ENCODE measurements around the gene KIRREL3. TPM values are rescaled to one million over a fixed set of nuclear protein-coding genes. Genes with fewer than 3 reads are reported as not detected.

The KIRREL3 gene
- polyA plus RNA-seq, 1 experiment, result 2.3 TPM

DNA sequence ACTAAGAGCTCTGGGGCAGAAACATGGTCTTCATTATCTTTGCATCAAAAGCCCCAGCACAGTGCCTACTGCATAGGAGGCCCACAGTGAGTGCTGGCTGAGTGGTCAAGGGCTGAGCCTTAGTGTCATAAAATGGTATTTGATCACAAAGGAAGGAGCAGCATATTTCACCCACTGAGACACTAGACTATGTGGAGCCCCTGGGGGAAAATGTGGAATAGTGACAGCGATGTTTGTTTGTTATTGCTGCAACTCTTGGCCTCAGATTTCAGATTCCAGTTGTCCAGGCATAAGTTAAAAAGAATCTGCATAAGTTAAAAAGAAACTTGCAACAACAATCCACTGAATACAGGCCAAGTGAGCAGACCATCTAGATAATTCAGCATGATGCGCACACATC lies 7.0 kb downstream of the KIRREL3 start:
- Histone ChIP-seq H3K27ac (ENCODE audit: low read depth, low read length) (peak overlapping the region; percentile 99), H3K4me3 (ENCODE audit: low read depth, low read length) (no peak overlapping the region), H3K9me3 (ENCODE audit: control insufficient read depth, insufficient read depth, low read length) (no peaks in the 10 kb centered on the region), H3K27me3 (ENCODE audit: control insufficient read depth, insufficient read depth, low read length) (no peaks in the 10 kb centered on the region)
- POLR2A ChIA-PET, result no interaction called here
- DNase-seq (ENCODE audit: low read depth, low spot score), result no peak
- CTCF ChIA-PET, result interaction anchor here (6.5 to 6.8 kb wide), 2 partner anchors 276 to 386 kb away, joined by 88 to 184 read pairs; no protein-coding TSS in a partner anchor
- TF ChIP-seq, protein P1, sequence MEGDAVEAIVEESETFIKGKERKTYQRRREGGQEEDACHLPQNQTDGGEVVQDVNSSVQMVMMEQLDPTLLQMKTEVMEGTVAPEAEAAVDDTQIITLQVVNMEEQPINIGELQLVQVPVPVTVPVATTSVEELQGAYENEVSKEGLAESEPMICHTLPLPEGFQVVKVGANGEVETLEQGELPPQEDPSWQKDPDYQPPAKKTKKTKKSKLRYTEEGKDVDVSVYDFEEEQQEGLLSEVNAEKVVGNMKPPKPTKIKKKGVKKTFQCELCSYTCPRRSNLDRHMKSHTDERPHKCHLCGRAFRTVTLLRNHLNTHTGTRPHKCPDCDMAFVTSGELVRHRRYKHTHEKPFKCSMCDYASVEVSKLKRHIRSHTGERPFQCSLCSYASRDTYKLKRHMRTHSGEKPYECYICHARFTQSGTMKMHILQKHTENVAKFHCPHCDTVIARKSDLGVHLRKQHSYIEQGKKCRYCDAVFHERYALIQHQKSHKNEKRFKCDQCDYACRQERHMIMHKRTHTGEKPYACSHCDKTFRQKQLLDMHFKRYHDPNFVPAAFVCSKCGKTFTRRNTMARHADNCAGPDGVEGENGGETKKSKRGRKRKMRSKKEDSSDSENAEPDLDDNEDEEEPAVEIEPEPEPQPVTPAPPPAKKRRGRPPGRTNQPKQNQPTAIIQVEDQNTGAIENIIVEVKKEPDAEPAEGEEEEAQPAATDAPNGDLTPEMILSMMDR (IDR thresholded peaks at IDR 0.05; ENCODE audit: low read depth, low read length), result no peak

DNA sequence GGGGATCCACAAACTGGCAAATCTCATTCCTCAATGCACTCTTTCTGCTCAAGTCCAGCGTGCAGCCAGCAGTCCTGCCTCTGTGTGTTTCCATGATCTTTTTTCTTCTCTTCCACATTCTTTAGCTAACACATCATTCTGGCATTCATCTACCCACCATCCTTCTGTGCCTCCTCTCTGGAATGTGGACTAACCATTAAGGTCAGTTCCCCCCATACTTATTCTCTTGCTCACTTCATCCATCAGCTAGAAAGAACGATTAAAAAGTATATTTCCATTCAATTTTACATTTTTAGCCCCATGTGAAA lies 7.8 kb downstream of the KIRREL3 start:
- TF ChIP-seq, protein P1 (IDR thresholded peaks at IDR 0.05; ENCODE audit: low read depth, low read length), result no peak
- H3K27ac ChIP-seq (ENCODE audit: low read depth, low read length), result peak overlapping the region; percentile 99
- no peaks in the 10 kb centered on the region for H3K9me3 ChIP-seq (ENCODE audit: control insufficient read depth, insufficient read depth, low read length)
- ChIA-PET CTCF (interaction anchor here (0.8 to 6.8 kb wide), 5 partner anchors 13 to 512 kb away, joined by 3 to 184 read pairs (median 8); no protein-coding TSS in a partner anchor), POLR2A (interaction anchor here (0.6 kb wide), 1 partner anchor 75 kb away, joined by 4 read pairs; no protein-coding TSS in a partner anchor)
- H3K4me3 ChIP-seq (ENCODE audit: low read depth, low read length), result peak overlapping the region; percentile 42
- H3K27me3 ChIP-seq (ENCODE audit: control insufficient read depth, insufficient read depth, low read length), result no peaks in the 10 kb centered on the region
- DNase-seq (ENCODE audit: low read depth, low spot score), result peak; percentile 82

DNA sequence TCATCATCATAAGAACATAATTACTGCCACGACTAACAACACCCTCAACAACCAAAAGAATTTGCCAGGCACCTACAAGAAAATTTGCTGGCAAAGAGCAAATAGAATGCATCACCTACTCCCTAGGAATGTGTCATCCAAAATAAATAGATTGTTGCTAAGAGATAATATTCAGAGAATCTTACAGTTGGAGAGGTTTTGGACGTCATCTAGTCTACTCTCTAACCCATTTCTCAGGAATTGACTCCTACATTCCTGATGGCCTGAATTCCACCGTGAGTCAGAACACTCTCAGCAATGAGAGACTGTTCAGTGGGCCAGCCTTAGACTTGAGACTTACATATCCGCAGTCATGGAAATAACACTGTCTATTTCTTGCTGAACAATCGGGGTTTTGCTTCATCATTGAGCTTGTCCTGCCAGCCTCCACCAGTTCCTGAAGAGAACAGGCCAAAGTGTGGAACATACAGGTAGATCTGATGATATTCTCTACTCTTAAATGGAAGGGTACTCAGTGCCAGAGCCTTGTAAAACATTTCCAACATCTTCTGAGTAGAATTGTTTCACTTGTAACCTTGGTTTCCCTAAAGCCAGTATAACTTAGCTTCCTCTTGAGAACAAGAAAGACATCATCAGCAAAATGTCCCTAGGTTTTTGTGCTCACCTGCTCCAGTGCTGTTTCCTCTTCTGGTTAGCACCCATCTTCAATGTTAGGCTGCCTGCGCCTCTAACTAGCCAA lies 8.3 kb downstream of the KIRREL3 start:
- Histone ChIP-seq H3K27ac (ENCODE audit: low read depth, low read length) (peak overlapping the region; percentile 99), H3K4me3 (ENCODE audit: low read depth, low read length) (peak overlapping the region; percentile 42), H3K9me3 (ENCODE audit: control insufficient read depth, insufficient read depth, low read length) (no peaks in the 10 kb centered on the region), H3K27me3 (ENCODE audit: control insufficient read depth, insufficient read depth, low read length) (no peaks in the 10 kb centered on the region)
- TF ChIP-seq, protein P1 (IDR thresholded peaks at IDR 0.05; ENCODE audit: low read depth, low read length), result no peak
- ChIA-PET POLR2A (interaction anchor here (0.6 kb wide), 1 partner anchor 74 kb away, joined by 4 read pairs; no protein-coding TSS in a partner anchor), CTCF (interaction anchor here (0.6 to 6.8 kb wide), 12 partner anchors 10 to 512 kb away, joined by 3 to 184 read pairs (median 10); no protein-coding TSS in a partner anchor)
- DNase-seq (ENCODE audit: low read depth, low spot score), result peak; percentile 90

DNA sequence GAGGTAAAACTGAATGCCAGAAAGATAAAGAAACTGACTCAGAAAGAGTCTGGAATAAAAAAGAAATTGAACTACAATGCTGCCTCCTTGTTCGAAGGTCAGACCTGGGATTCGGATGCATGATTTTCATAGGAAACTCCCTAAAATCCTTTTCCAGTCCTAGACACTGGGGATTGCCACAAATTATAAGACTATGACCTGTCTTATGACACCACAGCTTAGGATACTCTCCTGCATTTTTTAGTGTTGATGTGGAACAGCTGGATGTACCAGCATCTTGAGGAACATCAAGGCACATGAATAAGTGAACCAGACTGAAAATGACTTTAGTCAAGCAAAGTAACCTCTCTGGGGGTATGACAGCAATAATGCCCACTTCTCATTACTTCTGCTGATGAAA lies 9.0 kb downstream of the KIRREL3 start:
- no peaks in the 10 kb centered on the region for H3K27me3 ChIP-seq (ENCODE audit: control insufficient read depth, insufficient read depth, low read length)
- no peaks in the 10 kb centered on the region for H3K9me3 ChIP-seq (ENCODE audit: control insufficient read depth, insufficient read depth, low read length)
- peak overlapping the region; percentile 3 for H3K4me3 ChIP-seq (ENCODE audit: low read depth, low read length)
- H3K27ac ChIP-seq (ENCODE audit: low read depth, low read length), result peak overlapping the region; percentile 86
- POLR2A ChIA-PET, result interaction anchor here (1.3 kb wide), 1 partner anchor 9 kb away, joined by 3 read pairs; the partner anchor contains the start of gene KIRREL3
- TF ChIP-seq, protein P1 (IDR thresholded peaks at IDR 0.05; ENCODE audit: low read depth, low read length), result no peak
- CTCF ChIA-PET, result interaction anchor here (0.7 to 6.8 kb wide), 23 partner anchors 9 to 511 kb away, joined by 3 to 184 read pairs (median 9); partner anchors contain the start of gene KIRREL3
- no peak for DNase-seq (ENCODE audit: low read depth, low spot score)
